ENCODE measurements around the gene PGD.

DNA sequence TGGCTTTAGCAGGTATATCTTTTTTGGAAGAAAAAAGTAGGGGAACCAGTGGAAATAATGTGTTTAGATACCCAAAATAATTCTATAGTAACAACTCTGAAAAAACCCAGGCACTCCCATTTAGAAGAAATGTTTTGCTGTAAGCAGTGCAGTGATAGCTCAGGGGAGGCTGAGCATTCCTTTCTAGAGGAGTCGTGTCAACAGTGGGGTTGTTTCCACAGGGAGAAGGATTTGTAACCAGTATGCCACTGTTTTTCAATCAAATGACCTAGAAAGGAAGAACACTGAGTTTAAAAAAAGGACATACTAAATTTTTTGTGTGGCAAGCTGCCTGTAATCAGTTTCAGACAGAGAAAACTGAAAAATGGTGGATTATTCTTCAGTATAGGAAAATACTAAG lies 2.4 kb downstream of the PGD start:
- TF ChIP-seq CTCF (IDR thresholded peaks at IDR 0.05) (no peak), EZH2 (IDR thresholded peaks at IDR 0.05) (no peak)
